Stimulated activated CD8-positive, alpha-beta memory T cell treated with anti-CD3 and anti-CD28 coated beads, Interleukin-12 subunit alpha, Interleukin-12 subunit beta, amount 100 ng/mL, for 1 hour (primary cell): ENCODE data around the gene IDI2.
A peak's percentile ranks its signal among the peaks of the same experiment; 100 is the strongest.
"Not testable (repeated sequence)": the region's sequence is repeated elsewhere in the genome, so short reads cannot be mapped to it uniquely, and the experiment has no call there.

Source experiments
- DNase-seq: peaks from one replicate; pipeline ENCODE4 v3.0.0-alpha.2; 2020; ENCODE audit warnings: low read depth

IDI2 gene

GRCh38 chr10:1025683-1026082 is at the start of gene IDI2:
Gene IDI2, minus strand, starts transcription at chr10:1025859. Its CDS starts 1,136 bp downstream, at chr10:1024723.
- DNase-seq = no peak

DNA sequence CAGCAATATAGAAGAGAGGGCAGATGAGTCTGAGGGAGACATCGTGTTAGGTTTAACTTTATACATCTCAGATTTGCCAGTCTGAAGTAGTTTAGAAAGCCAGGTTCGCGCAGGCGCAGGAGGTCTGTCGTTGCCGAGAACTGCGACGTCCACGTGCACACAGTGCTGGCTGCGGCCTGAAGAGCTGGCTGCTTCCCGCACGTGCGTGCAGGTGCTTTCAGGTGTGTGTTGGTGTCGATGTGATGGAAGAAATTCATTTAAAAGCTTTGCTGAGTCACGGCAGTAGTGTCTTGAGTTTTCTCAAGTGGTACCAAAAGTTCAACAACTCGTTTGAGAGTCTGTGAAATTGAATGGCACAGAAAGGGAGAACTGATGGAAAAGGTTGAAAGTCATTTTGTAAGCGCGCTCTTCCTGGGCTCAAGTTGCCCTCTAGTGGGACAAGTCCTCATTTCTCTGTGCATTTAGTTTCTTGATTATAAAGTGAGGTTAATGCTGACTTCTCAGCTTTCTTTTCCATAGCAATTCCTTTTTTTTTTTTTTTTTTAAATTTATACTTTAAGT is 49.2 kb upstream of the IDI2 start:
- DNase-seq = no peak

DNA sequence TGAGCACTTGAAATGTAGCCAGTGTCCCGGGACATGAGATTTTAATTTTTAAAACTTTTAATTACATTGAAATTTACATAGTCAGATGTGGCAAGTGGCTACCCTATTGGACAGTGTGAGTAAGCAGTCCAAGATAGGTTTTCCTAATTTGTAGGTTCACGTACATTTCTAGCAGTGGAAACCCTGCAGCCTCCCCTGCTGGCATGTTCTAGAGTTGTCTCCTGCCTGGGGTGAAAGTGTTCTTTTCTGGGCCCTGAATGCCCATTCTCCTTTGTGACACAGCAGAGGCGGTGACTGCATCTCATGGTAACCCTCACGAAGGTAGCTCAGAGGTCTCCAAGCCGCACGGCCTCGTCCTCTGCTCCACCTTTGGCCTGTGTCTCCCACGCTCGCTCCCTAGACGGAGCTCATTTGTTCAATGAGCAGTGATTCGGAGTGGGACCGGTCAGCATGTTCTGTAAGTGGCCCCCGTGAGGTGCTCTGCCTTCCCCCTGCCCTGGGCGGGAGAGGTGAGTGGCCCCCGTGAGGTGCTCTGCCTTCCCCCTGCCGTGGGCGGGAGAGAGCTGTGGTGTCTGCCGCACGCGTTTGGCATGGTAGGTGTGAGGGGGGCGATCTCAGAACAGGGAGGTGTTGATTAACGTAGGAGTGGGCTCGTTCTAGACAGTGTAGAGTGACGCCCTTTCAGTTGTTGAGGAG is 48.5 kb upstream of the IDI2 start:
- DNase-seq = no peak

GRCh38 chr10:1070919-1071318 is 45.3 kb upstream of the IDI2 start:
- DNase-seq = no peak

DNA sequence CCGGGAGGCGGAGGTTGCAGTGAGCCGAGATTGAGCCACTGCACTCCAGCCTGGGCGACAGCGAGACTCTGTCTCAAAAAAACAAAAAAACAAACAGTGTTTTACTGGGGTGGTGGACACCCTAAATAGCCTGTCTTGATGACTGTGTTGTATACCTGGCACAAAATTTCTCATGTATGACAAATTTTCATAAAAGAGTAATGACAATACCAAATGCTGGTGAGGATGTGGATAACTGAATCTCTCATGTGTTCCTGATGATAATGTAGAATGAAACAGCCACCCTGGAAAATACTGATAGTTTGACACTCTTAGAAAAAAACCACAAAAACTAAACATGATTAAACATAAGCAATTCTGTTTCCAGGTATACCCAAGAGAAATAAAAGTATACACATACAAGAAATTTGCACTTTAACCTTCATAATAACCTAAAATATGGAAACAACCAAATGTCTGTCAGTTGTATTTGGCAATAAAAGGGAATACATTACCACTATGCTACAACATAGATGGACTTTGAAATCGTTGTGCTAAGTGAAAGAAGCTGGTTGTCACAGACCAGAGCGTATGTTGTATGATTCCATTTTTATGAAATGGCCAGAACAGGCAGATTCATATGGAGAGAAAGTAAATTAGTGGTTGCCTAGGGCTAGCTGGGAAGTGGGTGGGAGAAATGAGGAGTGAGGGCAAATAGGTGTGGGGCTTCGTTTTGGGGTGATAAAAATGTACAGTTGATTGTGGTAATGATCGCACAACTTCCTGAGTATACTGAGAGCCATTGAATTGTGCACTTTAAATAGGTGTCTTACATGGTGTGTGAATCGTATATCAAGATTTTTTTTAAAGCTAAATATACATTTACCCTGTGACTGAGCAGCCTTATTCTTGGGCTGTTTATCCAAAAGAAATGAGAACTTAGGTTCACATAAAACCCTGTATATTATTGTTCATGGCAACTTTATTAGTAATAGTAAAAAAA is 43.0 kb upstream of the IDI2 start:
- no peak for DNase-seq

- DNase-seq = not testable (repeated sequence)
These were observed 41.1 kb upstream of the IDI2 start for GRCh38 chr10:1066734-1067133.

- no peak for DNase-seq
These were observed 39.2 kb upstream of the IDI2 start for GRCh38 chr10:1064964-1065247.

- DNase-seq = no peak
These were observed 37.7 kb upstream of the IDI2 start for GRCh38 chr10:1063232-1063865.

GRCh38 chr10:1061930-1062774 is 36.5 kb upstream of the IDI2 start:
- no peak for DNase-seq

GRCh38 chr10:1059902-1060301 is 34.2 kb upstream of the IDI2 start:
- no peak for DNase-seq

- no peak for DNase-seq
These were observed 32.4 kb upstream of the IDI2 start for GRCh38 chr10:1058017-1058416.

DNA sequence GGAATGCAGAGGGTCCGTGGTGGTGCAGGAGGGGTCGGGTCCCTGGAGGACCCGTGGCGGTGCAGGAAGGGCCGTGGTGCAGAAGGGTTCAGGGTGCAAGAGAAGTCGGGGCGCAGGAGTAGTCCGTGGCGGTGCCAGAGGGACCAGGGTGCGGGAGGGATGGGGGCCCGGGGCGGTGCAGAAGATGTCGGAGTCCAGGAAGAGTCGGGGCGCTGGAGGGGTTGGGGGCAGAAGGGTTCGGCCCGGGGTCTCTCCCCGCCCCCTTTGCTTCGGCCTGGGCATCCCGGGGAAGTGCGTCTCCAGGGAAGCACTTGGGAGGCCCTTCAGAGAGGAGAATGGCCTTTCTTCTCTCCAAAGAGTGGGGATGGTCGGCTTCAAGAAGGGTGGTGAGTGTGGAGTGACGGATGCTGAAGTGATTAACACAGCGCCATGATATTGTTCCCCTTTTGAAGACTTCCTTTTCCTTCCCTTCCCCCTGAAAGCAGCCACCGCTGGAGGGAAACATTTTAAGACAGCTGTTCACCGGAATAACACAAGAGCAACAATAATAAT is 31.5 kb upstream of the IDI2 start:
- DNase-seq = no peak

DNA sequence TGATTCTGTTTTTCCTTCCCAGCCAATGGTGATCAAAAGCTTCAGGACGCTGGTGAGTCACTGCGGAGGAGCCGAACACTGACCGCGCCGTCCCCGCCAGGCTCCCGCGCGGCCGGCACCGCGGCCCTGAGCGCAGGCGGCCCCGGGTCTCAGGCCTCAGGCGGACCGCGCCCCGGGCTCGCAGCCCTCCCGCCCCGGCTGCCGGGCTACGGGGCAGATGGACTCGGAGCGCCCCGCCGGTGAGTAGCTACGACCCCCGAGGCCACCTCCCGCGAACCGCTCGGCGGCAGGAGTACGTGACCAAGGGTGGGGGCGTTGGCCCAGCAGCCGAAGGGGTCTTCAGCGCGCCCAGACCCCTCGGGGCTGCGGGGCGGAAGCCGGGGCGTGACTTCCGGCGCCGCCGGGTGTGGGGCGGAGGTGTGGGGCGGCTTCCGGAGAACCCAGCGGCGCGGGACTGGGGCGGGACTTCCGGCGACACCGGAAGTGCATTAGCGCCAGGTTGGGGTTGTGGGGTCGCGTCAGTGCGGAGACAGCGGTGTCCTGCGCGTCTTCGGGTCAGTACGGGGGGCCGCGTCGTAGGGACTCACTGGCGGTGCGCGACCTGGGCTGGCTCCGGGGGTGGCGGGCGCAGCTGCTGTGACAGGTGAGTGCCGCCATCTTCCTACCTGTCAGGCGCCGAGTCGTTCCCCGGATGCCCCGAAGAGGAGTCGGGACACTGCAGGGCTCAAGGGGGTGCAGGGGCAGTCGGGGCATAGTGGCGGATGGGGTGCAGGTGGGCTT is 30.9 kb upstream of the IDI2 start, which contains the start of gene WDR37:
WDR37 (plus strand) TSS at position 60 of the 780 bp plus-strand sequence. CDS start 15,771 bp downstream, outside the sequence.
- DNase-seq = peak; percentile 78

DNA sequence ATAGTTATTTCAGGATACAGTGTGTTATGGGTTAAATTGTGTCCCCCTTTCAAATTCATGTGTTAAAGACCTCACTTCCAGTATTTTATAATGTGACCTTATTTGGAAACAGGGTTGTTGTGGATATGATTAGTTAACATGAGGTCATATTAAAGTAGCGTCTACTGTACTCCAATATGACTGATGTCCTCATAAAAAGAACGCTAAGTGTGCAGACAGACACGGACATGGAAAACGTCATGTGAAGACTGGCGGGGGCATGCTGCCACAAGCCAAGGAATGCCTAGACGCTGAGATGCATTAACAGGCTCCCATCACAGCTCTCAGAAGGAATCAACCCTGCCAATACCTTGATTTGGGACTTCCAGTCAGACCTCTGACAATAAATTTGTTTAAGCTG is 29.0 kb upstream of the IDI2 start:
- no peak for DNase-seq

DNA sequence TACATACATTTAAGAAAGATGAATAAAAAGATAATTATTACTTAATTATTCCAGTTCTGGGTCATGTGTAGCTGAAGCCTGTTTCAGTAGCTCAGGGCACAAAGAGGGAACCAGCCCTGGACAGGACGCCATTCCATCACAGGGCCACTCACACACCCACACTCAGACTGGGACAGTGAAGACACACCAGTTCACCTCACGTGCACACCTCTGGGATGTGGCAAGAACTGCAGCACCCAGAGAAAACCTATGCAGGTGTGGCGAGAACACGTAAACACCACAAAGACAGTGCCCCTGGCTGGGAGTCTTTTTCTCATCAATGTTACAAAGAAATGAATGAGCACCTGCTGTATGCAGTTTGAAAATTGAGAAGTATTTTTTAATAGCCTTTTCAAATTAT is 24.9 kb upstream of the IDI2 start:
- no peak for DNase-seq

DNA sequence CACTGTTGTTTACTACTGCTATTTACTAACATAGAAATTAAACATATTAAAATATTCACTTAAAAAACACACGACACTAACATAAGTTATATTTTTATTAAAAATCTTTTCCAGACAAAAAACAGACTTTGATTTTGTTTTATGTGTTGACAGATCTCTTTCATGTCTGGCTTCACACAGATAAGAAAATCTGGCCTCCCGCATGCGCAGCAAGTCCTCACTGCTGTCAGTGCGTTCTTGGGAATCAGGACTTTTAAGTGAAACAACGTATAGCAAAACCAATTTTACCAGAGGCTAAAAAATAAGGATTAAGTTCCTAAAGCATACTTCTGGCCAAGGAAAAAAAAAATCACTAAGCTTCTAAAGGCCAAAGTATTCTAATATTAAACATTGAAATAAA is 24.5 kb upstream of the IDI2 start:
- DNase-seq = no peak

GRCh38 chr10:1049425-1049958 is 23.8 kb upstream of the IDI2 start:
- no peak for DNase-seq

DNA sequence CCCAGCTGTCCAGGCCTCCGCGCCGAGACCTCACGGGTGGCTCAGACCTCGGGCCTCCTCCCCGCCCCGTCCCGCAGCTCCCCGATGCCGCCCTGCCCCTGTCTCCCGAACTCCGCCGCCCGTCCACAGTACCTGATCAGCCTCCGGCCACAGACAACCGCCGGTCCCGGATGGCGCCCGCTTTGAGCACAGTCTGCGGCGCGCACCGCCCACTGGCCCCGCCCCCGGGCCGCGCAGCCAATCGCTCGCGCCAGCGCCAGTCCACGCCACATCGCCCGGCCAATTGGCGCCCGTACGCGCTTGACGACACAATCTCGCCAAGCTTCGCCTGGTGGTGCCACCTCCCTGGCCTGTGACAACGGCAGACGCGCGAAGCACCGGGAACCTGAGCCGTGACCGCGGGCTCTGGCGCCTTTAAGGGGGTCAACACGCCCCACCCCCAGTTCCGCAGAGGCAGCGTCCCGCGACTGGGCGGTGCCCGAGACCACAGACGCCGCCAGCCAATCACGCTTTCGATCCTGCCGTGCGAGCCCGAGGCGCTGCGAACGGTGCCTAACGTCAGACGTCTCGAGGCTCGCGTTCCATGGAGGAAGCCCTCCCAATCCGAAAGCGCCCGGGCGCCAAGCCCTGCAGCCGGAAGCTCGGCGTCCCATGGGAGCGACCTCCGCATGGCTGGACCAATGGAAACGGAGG is 23.2 kb upstream of the IDI2 start, which contains the start of gene IDI1:
IDI1 (minus strand) TSS at position 388 of the 693 bp plus-strand sequence; CDS start at position 272, 116 bp downstream.
- peak; percentile 91 for DNase-seq

GRCh38 chr10:1048349-1048731 is 22.7 kb upstream of the IDI2 start:
- DNase-seq = no peak
